HL-60/S4 treated with phorbol 12-myristate 13-acetate at 8.2 ng/mL for 4 days and 3 days (cell line): ENCODE data around the gene DGKB.

ENCODE experiments used
- in situ Hi-C: fragments of 300-500 bp; cut with MboI; formaldehyde crosslinking; loops from 2 replicates; pipeline ENCODE4 v1.15.0; 2022; ENCODE audit warnings: low sequenced_read_pairs

DGKB gene

DNA sequence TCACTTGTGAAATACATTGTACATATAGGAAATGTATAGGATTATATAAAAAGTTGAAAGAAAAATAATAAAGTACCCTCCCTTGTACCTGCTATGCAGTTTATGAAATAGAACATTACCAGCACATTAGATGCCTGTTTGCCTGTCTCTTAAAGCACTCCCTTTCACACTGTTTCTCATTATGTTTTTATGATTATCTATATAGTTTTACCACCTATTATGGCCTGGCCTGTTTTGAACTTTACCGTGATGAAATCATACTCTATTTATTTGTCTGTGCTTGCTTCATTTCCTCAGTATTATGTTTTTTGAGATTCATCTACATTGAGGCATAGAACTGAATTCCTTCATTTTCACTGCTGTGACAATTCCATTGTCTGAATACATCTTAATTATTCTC, 41.1 kb downstream of the DGKB start:
- in situ Hi-C loops = no loop called here

- in situ Hi-C loops = no loop called here
Observed at GRCh38 chr7:14859267-14859666, 43.3 kb downstream of the DGKB start.

DNA sequence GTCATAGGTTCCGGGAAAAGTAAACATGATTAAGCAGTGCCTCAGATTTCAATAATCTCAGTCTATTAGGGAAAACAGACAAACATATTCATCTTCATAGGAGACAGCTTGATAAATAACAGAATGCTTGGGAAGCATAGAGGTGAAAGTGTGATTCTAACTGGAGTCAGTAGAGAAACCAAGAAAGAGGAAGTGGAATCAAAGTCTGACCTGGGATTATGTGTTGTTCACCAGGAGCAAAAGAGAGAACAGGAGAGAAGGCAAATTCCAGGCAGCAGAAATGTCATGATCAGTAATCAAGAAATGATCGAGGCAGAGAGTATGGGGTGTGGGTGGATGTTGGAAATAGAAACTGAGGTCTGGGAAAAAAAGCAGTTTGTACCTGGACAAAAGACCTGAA, 43.7 kb downstream of the DGKB start:
- in situ Hi-C loops = no loop called here

GRCh38 chr7:14858410-14858809, 44.1 kb downstream of the DGKB start:
- in situ Hi-C loops = no loop called here

- in situ Hi-C loops = no loop called here
Observed at GRCh38 chr7:14855033-14855794, 47.3 kb downstream of the DGKB start.

- in situ Hi-C loops = no loop called here
Observed at GRCh38 chr7:14854471-14854870, 48.1 kb downstream of the DGKB start.

DNA sequence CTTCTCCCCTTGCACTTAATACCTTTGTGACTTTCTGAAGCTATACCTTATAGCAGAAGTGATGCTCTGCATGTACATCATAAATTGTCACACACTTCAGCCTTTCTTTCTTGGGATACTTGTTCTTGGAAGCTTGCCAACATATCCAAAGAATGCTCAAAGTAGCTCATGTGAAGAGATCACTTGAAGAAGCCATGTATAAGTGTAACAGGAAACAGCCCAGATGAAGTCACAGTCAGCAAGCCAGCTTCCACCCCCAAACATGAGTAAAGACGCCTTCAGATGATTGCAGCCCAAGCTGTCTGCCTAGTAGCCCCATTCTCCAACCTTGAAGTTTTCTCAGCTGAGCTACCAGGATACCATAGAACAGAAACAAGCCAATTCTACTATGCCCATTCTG, 50.9 kb downstream of the DGKB start:
- in situ Hi-C loops = no loop called here

GRCh38 chr7:14850039-14850438, 52.5 kb downstream of the DGKB start:
- in situ Hi-C loops = no loop called here

DNA sequence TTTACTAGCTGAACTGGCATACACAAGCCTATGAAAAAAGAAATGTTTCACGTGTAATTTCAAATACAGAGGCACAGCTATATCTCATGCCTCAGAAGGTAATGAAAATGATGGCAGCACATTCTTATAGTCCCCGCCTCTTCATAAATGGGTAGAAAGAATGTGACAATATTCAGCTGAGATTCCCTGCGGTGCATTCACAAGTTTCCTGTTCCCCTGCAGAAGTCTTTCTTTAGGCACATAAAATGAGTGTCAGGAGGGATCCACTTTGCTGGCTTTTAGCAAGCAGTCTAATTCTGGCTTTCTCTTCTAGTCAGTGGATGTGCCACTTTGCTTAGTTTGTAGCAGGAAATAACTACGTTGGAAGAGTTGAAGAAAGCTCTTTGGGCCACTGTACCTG, 56.1 kb downstream of the DGKB start:
- in situ Hi-C loops = no loop called here

DNA sequence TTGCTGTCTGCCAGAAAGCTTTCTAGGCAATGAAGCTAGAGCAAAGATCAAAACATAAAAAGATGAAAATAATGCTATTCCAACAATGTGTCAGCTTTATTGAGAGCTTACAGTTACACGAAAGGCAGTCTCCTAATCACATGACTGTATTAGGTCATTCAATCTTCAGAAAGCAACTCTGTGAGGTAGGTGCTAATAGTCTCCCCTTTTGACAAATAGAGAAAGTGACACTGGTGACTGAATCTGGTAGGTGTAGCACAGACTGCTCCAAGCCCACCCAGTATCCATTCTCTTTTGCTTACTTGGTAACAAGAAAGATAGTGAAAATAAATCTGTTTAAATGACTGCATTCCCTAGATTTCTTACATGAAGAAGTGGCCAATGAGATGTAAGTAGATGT, 58.8 kb downstream of the DGKB start:
- in situ Hi-C loops = no loop called here

DNA sequence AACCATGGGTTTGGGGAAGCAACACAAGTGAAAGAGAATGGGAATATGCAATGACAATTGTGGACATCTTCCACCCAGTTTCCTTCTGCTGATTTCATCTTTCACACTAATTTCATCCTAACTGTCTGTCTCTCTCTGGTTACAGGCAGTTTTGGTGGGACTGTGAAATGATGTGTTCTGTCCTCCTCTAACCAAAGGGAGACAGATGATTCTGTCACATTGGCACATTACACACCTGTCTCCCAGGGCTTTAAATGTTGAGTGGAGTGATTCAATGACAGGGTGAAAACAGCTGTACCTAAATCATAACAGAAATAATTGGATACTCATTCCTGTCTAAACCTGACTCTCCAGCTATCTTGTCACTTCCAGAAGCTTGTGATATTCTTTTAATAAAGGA, 60.0 kb downstream of the DGKB start:
- in situ Hi-C loops = no loop called here

GRCh38 chr7:14841869-14842268, 60.7 kb downstream of the DGKB start:
- in situ Hi-C loops = no loop called here

DNA sequence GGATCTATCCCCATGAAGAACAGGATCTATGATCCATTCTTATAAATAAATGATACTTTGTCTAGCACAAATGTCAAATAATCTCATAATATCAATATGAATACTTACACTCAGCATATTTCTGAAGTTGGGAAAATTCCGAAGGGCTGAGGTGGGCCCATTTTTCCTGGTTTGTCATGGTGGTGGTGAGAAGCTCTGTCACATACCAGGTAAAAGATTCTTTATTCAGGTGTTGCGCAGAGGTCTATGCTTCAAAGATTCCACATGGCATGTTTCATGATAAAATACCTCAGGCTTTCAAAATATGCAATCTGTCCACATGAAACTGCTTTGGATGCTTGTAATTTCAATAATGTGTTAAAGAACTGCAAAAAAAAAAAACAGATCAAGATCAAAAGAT, 61.5 kb downstream of the DGKB start:
- in situ Hi-C loops = no loop called here

DNA sequence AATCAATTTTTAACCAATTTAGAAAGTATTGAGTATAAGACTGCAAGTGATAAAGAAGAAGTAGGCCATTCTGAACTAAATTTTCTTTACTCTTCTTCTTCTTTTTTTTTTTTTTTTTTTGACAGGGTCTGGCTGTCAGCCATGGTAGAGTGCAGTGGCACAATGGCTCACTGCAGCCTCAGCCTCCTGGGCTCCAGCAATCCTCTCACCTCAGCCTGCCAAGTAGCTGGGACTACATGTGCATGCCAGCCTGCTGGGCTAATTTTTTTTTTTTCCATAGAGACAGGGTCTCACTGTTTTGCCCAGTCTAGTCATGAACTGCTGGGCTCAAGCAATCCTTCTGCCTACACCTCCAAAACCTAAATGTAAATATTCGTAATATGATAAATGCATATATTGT, 63.2 kb downstream of the DGKB start:
- in situ Hi-C loops = no loop called here

GRCh38 chr7:14837216-14837615, 65.3 kb downstream of the DGKB start:
- in situ Hi-C loops = no loop called here

DNA sequence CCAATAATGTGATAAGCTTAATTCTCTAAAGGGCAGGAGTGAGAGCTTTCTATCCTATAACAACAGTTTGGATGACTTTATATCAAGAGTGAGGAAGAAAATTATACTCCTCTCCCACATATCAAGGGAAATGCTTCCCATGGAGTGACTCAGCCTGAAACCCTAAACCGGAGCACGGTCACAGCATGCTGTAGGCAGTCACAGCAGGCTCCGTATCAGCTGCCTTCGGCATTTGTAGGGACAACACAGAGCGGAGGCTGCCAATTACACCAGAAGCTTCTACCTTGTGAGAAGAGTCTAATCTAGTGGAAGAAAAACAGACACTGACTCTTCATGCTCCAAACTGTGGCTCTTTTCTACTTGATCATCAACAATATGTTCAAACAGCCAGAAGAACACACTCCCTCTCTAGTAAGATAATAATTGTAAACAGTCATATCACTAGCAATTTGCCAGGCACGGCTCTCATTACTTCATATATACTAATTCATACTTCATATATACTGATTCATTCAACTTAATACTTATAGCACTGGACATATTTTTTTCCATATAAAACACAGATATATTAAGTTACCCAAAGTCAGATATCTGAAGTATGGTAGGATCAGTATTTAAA, 65.9 kb downstream of the DGKB start:
- in situ Hi-C loops = no loop called here

DNA sequence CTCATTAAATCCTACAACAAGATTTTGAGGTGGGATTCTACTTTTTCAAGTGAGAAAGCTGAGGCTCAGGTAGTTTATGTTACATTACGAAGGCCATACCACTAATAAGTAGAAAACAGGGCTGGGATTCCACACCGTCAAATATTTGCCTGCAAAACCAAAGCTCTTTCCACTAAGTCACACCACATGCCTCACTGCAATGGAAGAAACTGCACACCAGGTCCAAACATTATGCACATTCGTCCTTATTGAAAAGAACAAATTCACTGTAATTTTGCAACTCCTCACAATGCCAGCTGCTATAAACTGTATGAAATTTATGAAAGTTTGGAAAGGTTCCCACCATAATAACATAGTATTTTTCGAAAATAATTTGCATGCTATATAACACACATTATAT, 66.5 kb downstream of the DGKB start:
- in situ Hi-C loops = no loop called here

DNA sequence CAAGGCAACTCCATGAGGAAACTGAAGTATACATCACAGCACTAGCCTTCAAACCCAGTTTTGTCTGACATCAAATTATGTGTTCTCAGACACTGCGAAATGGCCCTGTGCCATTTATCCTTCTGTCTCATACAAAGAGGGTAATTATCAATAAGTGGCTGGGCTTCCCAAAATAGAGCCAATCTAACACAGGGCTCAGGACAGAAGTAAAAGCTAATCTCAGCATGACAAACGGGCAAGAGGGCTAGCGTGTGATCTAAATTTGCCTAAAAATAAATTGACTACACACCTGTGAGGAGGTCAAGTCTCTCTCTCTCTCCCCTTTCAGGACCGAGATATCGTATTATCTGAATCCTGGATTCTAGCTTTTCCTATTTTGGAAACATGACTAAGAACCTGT, 67.2 kb downstream of the DGKB start:
- in situ Hi-C loops = no loop called here

DNA sequence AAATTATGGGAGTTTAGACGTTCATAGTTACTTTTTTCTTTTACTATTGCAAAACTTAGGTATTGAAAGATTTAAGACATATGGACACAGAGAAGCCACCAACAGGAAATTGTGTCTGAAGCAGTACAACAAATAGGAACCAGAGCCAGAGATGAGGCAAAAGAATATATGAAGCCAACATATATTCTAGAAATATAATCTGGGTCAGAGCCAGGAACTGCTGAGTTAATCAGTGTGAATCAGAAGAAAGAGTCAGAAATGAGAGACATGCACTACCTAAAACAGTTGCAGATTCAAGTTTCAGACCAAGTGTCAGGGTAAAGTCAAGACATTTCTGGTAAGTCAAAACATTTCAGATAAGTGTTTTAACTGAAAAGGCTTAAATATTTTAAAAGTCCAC, 67.7 kb downstream of the DGKB start:
- in situ Hi-C loops = no loop called here

GRCh38 chr7:14834456-14834855, 68.1 kb downstream of the DGKB start:
- in situ Hi-C loops = no loop called here

GRCh38 chr7:14833707-14834106, 68.8 kb downstream of the DGKB start:
- in situ Hi-C loops = no loop called here

DNA sequence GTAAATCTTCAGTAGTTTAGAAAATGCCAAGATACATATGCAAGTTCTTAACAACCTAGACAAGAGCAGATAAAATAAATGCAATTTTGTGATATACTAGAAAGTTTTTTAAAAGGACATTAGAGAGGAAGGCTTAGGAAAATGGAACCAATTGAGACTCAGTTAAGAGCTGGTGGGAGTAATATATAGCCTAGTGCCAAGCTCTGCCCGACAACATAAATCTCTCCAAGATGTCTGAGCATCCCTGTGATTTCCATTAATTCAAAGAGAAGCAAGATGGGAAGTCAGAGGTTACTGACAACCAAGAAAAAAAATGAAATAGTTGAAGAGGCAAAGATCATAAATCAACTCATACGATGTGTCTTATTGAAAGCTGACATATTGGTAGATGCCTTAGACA, 74.5 kb downstream of the DGKB start:
- in situ Hi-C loops = no loop called here

DNA sequence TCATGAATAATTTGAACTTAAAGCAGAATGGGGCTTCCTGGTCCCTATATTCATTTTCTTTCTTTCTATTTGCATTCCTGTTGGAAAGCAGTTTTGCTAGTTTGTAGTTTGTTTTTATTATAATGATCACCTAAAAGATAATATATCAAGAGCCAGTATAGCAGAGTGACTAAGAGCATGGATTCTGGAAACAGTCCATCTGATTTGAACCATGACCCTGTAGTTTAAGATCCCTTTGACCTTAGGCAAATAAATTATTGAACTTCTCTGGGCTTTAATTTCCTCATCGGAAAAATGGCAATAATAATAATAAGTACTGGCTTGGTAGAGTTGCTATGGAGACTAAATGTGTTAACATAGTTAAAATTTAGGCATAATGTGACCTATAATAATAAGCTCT, 76.1 kb downstream of the DGKB start:
- in situ Hi-C loops = no loop called here
